SK-N-MC (cell line): Measurements from ENCODE around the gene TMEM43.

Experiments used
- DNase-seq: peaks from one replicate; pipeline ENCODE4 v3.0.0-alpha.2; 2011; ENCODE audit warnings: low read depth, low spot score
- H3K27ac ChIP-seq: fragments of 200-600 bp; sonication (generic); 2 replicates; pipeline ENCODE4 v1.5.1; 2016; ENCODE audit warnings: mixed run types
- H3K36me3 ChIP-seq: fragments of 200-600 bp; sonication (generic); 2 replicates; pipeline ENCODE4 v1.6.1; 2017; ENCODE audit warnings: antibody characterized with exemption, low read length, mixed read lengths; ENCODE audit not compliant: insufficient read depth
- H3K4me3 ChIP-seq: fragments of 200-600 bp; sonication (generic); 2 replicates; pipeline ENCODE4 v1.5.1; 2016
- H3K9ac ChIP-seq: fragments of 200-600 bp; sonication (generic); 2 replicates; pipeline ENCODE4 v1.8.0; 2017; ENCODE audit warnings: mixed run types, mixed read lengths; ENCODE audit not compliant: insufficient read length
- H3K9me3 ChIP-seq: fragments of 200-600 bp; sonication (generic); 2 replicates; pipeline ENCODE4 v1.6.1; 2017; ENCODE audit warnings: low read depth, mild to moderate bottlenecking, antibody characterized with exemption, low read length, moderate library complexity, mixed read lengths
- EZH2 ChIP-seq: fragments of 200-600 bp; sonication (generic); IDR thresholded peaks from one replicate; pipeline ENCODE4 v1.6.1; 2017; ENCODE audit warnings: antibody characterized with exemption
- FOXP2 ChIP-seq: optimal IDR thresholded peaks from 2 replicates; pipeline ENCODE3; 2011; ENCODE audit warnings: mild to moderate bottlenecking, moderate library complexity; ENCODE audit not compliant: insufficient read depth; ENCODE audit errors: extremely low read length, control extremely low read depth
- POLR2AphosphoS5 ChIP-seq: IDR thresholded peaks from 2 replicates; pipeline ENCODE4 v1.6.1; 2012; ENCODE audit warnings: mild to moderate bottlenecking, low read depth, low read length, borderline replicate concordance

The TMEM43 gene

GRCh38 chr3:14186854-14187458 is 62.1 kb downstream of the TMEM43 start:
- Histone ChIP-seq H3K9me3 (no peaks in the 10 kb centered on the region), H3K9ac (no peak overlapping the region), H3K4me3 (no peak overlapping the region), H3K27ac (no peak overlapping the region), H3K36me3 (peaks cover 17% of the 10 kb centered on the region)
- TF ChIP-seq FOXP2, result no peak
- TF ChIP-seq EZH2, result no peak
- no peak for TF ChIP-seq POLR2AphosphoS5
- DNase-seq, result no peak

GRCh38 chr3:14188041-14188754 is 63.3 kb downstream of the TMEM43 start:
- DNase-seq, result no peak
- Histone ChIP-seq H3K27ac (no peak overlapping the region), H3K4me3 (no peak overlapping the region), H3K36me3 (peaks cover 17% of the 10 kb centered on the region), H3K9me3 (no peaks in the 10 kb centered on the region), H3K9ac (no peak overlapping the region)
- TF ChIP-seq POLR2AphosphoS5, result no peak
- no peak for TF ChIP-seq FOXP2
- TF ChIP-seq EZH2, result no peak
